Activated CD4-positive, alpha-beta T cell treated with anti-CD3 and anti-CD28 coated beads, Interleukin-2, amount 10 ng/mL, durations not matched to agents 7 days and 5 days (primary cell): Measurements from ENCODE around the gene LIMS2. TPM values are rescaled to one million over a fixed set of nuclear protein-coding genes. Genes with fewer than 3 reads are reported as not detected.

Experiments
- CTCF ChIA-PET: fragments of 350-600 bp; sonication (Branson Sonifier 250); formaldehyde crosslinking; loops from one replicate; lab custom pipeline; 2021; ENCODE audit warnings: antibody characterized with exemption; lab: Charles Lee
- POLR2A ChIA-PET: fragments of 350-600 bp; sonication (Branson Sonifier 250); formaldehyde crosslinking; loops from one replicate; lab custom pipeline; 2021; ENCODE audit warnings: antibody characterized with exemption; lab: Charles Lee
- DNase-seq: peaks from one replicate; pipeline ENCODE4 v3.0.0-alpha.2; 2020
- H3K27ac Mint-ChIP-seq: one replicate; pipeline ENCODE4 v1.8.0; 2021; ENCODE audit warnings: mild to moderate bottlenecking, moderate library complexity, mixed read lengths
- H3K27me3 Mint-ChIP-seq: one replicate; pipeline ENCODE4 v1.8.0; 2021; ENCODE audit warnings: mixed read lengths
- H3K36me3 Mint-ChIP-seq: one replicate; pipeline ENCODE4 v1.8.0; 2021; ENCODE audit warnings: low read depth, mixed read lengths
- H3K4me1 Mint-ChIP-seq: one replicate; pipeline ENCODE4 v1.8.0; 2021; ENCODE audit warnings: mixed read lengths
- H3K4me3 Mint-ChIP-seq: one replicate; pipeline ENCODE4 v1.8.0; 2021; ENCODE audit warnings: mild to moderate bottlenecking, moderate library complexity, mixed read lengths
- H3K9me3 Mint-ChIP-seq: one replicate; pipeline ENCODE4 v1.8.0; 2021; ENCODE audit warnings: mixed read lengths
- total RNA-seq, 2 experiments: library from RNA; stranded (reverse); gene quantifications; one replicate each; pipeline ENCODE4 v1.2.3, GENCODE V29; 2021

Gene LIMS2
- total RNA-seq, 2 experiments from 2014 or later: 34.2 to 36.4 TPM

- POLR2A ChIA-PET: no interaction called here
- Mint-ChIP-seq H3K4me3 (peak overlapping the region; percentile 72), H3K4me1 (peaks cover 49% of the 10 kb centered on the region), H3K27ac (peak overlapping the region; percentile 89), H3K36me3 (peaks cover 3% of the 10 kb centered on the region), H3K9me3 (no peaks in the 10 kb centered on the region), H3K27me3 (no peaks in the 10 kb centered on the region)
- DNase-seq: peak; percentile 64
- CTCF ChIA-PET: interaction anchor here (1.2 to 1.7 kb wide), 5 partner anchors 8 to 60 kb away, joined by 3 to 5 read pairs (median 3); no protein-coding TSS in a partner anchor
Observed at GRCh38 chr2:127641846-127642507, 33.4 kb downstream of the LIMS2 start.

GRCh38 chr2:127641133-127641532, 34.2 kb downstream of the LIMS2 start:
- CTCF ChIA-PET: interaction anchor here (0.7 to 2.7 kb wide), 9 partner anchors 9 to 74 kb away, joined by 3 to 13 read pairs (median 3); no protein-coding TSS in a partner anchor
- H3K27me3 Mint-ChIP-seq: no peaks in the 10 kb centered on the region
- peak overlapping the region; percentile 72 for H3K4me3 Mint-ChIP-seq

GRCh38 chr2:127640082-127641072, 35.0 kb downstream of the LIMS2 start:
- peaks cover 3% of the 10 kb centered on the region for H3K36me3 Mint-ChIP-seq
- peak overlapping the region; percentile 72 for H3K4me3 Mint-ChIP-seq
- no peaks in the 10 kb centered on the region for H3K27me3 Mint-ChIP-seq
- CTCF ChIA-PET: interaction anchor here (0.7 to 3.1 kb wide), 10 partner anchors 10 to 211 kb away, joined by 3 to 13 read pairs (median 3); no protein-coding TSS in a partner anchor
- peaks cover 55% of the 10 kb centered on the region for H3K4me1 Mint-ChIP-seq
- peak overlapping the region; percentile 89 for H3K27ac Mint-ChIP-seq
- POLR2A ChIA-PET: no interaction called here
- peak; percentile 46 for DNase-seq
- no peaks in the 10 kb centered on the region for H3K9me3 Mint-ChIP-seq

More at GRCh38 chr2:127641133-127641532, 34.2 kb downstream of the LIMS2 start:
- POLR2A ChIA-PET: no interaction called here
- Mint-ChIP-seq H3K9me3 (no peaks in the 10 kb centered on the region), H3K36me3 (peaks cover 3% of the 10 kb centered on the region), H3K27ac (peak overlapping the region; percentile 89), H3K4me1 (peaks cover 53% of the 10 kb centered on the region)
- DNase-seq: no peak

GRCh38 chr2:127639111-127639474, 36.2 kb downstream of the LIMS2 start:
- Mint-ChIP-seq H3K27me3 (no peaks in the 10 kb centered on the region), H3K36me3 (peaks cover 3% of the 10 kb centered on the region), H3K4me1 (peaks cover 51% of the 10 kb centered on the region), H3K4me3 (no peak overlapping the region), H3K9me3 (no peaks in the 10 kb centered on the region), H3K27ac (peak overlapping the region; percentile 89)
- ChIA-PET CTCF (interaction anchor here (1.4 to 3.1 kb wide), 3 partner anchors 8 to 48 kb away, joined by 3 to 13 read pairs (median 12); no protein-coding TSS in a partner anchor), POLR2A (no interaction called here)
- DNase-seq: no peak

- ChIA-PET POLR2A (no interaction called here), CTCF (interaction anchor here (2.0 to 3.1 kb wide), 3 partner anchors 8 to 48 kb away, joined by 4 to 13 read pairs (median 12); no protein-coding TSS in a partner anchor)
- peaks cover 3% of the 10 kb centered on the region for H3K36me3 Mint-ChIP-seq
- H3K4me3 Mint-ChIP-seq: no peak overlapping the region
- peaks cover 51% of the 10 kb centered on the region for H3K4me1 Mint-ChIP-seq
- no peaks in the 10 kb centered on the region for H3K9me3 Mint-ChIP-seq
- DNase-seq: no peak
- peak overlapping the region; percentile 91 for H3K27ac Mint-ChIP-seq
- no peaks in the 10 kb centered on the region for H3K27me3 Mint-ChIP-seq
Observed at GRCh38 chr2:127638361-127639110, 36.8 kb downstream of the LIMS2 start.

GRCh38 chr2:127637725-127638252, 37.5 kb downstream of the LIMS2 start:
- Mint-ChIP-seq H3K27ac (peak overlapping the region; percentile 91), H3K9me3 (no peaks in the 10 kb centered on the region), H3K27me3 (no peaks in the 10 kb centered on the region), H3K4me1 (peaks cover 52% of the 10 kb centered on the region), H3K36me3 (peaks cover 3% of the 10 kb centered on the region), H3K4me3 (peak overlapping the region; percentile 53)
- ChIA-PET CTCF (interaction anchor here (2.0 to 3.1 kb wide), 2 partner anchors 9 to 12 kb away, joined by 4 to 12 read pairs; no protein-coding TSS in a partner anchor), POLR2A (no interaction called here)
- DNase-seq: no peak

- Mint-ChIP-seq H3K27ac (no peak overlapping the region), H3K9me3 (no peaks in the 10 kb centered on the region), H3K27me3 (no peaks in the 10 kb centered on the region), H3K4me1 (peaks cover 52% of the 10 kb centered on the region), H3K4me3 (no peak overlapping the region), H3K36me3 (peaks cover 3% of the 10 kb centered on the region)
- ChIA-PET CTCF (interaction anchor here (0.9 to 2.0 kb wide), 2 partner anchors 10 to 100 kb away, joined by 3 to 4 read pairs; no protein-coding TSS in a partner anchor), POLR2A (no interaction called here)
- no peak for DNase-seq
Observed at GRCh38 chr2:127637236-127637630, 38.1 kb downstream of the LIMS2 start.

- no peak for DNase-seq
- no peaks in the 10 kb centered on the region for H3K27me3 Mint-ChIP-seq
- peak overlapping the region; percentile 75 for H3K27ac Mint-ChIP-seq
- H3K36me3 Mint-ChIP-seq: peaks cover 3% of the 10 kb centered on the region
- POLR2A ChIA-PET: no interaction called here
- peaks cover 51% of the 10 kb centered on the region for H3K4me1 Mint-ChIP-seq
- H3K9me3 Mint-ChIP-seq: no peaks in the 10 kb centered on the region
- CTCF ChIA-PET: interaction anchor here (0.7 to 2.0 kb wide), 3 partner anchors 10 to 100 kb away, joined by 3 to 4 read pairs (median 3); no protein-coding TSS in a partner anchor
- no peak overlapping the region for H3K4me3 Mint-ChIP-seq
Observed at GRCh38 chr2:127636248-127637235, 38.8 kb downstream of the LIMS2 start.

GRCh38 chr2:127635380-127636237, 39.7 kb downstream of the LIMS2 start:
- H3K36me3 Mint-ChIP-seq: peaks cover 3% of the 10 kb centered on the region
- H3K4me3 Mint-ChIP-seq: no peak overlapping the region
- peak overlapping the region; percentile 25 for H3K27ac Mint-ChIP-seq
- DNase-seq: no peak
- ChIA-PET POLR2A (no interaction called here), CTCF (no interaction called here)
- H3K4me1 Mint-ChIP-seq: peaks cover 48% of the 10 kb centered on the region
- no peaks in the 10 kb centered on the region for H3K9me3 Mint-ChIP-seq
- no peaks in the 10 kb centered on the region for H3K27me3 Mint-ChIP-seq

GRCh38 chr2:127634626-127635379, 40.5 kb downstream of the LIMS2 start:
- no peaks in the 10 kb centered on the region for H3K9me3 Mint-ChIP-seq
- peaks cover 3% of the 10 kb centered on the region for H3K36me3 Mint-ChIP-seq
- POLR2A ChIA-PET: no interaction called here
- DNase-seq: no peak
- peaks cover 41% of the 10 kb centered on the region for H3K4me1 Mint-ChIP-seq
- no peaks in the 10 kb centered on the region for H3K27me3 Mint-ChIP-seq
- CTCF ChIA-PET: no interaction called here
- H3K4me3 Mint-ChIP-seq: no peak overlapping the region
- no peak overlapping the region for H3K27ac Mint-ChIP-seq
